LNCAP (cell line): ENCODE measurements around the gene LRRC31.

ENCODE experiments used
- CTCF ChIP-seq: fragments of 450-650 bp; IDR thresholded peaks from 2 replicates; pipeline ENCODE4 v1.5.1; 2017; ENCODE audit warnings: mild to moderate bottlenecking

The LRRC31 gene

GRCh38 chr3:169825316-169825715 is 44.4 kb downstream of the LRRC31 start:
- no peak for TF ChIP-seq CTCF

- no peak for TF ChIP-seq CTCF
Observed at GRCh38 chr3:169822983-169823382, 46.8 kb downstream of the LRRC31 start.

GRCh38 chr3:169822540-169822939 is 47.2 kb downstream of the LRRC31 start:
- TF ChIP-seq CTCF, result no peak

GRCh38 chr3:169822091-169822490 is 47.6 kb downstream of the LRRC31 start:
- no peak for TF ChIP-seq CTCF

- no peak for TF ChIP-seq CTCF
Observed at GRCh38 chr3:169818316-169818715, 51.4 kb downstream of the LRRC31 start.

- no peak for TF ChIP-seq CTCF
Observed at GRCh38 chr3:169815590-169816150, 54.1 kb downstream of the LRRC31 start.

- no peak for TF ChIP-seq CTCF
Observed at GRCh38 chr3:169813757-169814517, 55.8 kb downstream of the LRRC31 start.
